IMR-90 (cell line): ENCODE results near the gene ITPK1. TPM values are rescaled to one million over a fixed set of nuclear protein-coding genes. Genes with fewer than 3 reads are reported as not detected.

Experiments
- ATAC-seq: fragments of 200-7000 bp; cut with Tn5 transposase; 2 replicates; pipeline ENCODE4 v1.9.1; 2020; ENCODE audit warnings: low read depth, mild to moderate bottlenecking, moderate library complexity
- BruUV-seq: library from RNA; stranded (reverse); fragments of 400-500 nt; replicated peaks from 2 replicates; lab custom pipeline; 2021; lab: Mats Ljungman, UMichigan
- CTCF ChIA-PET: fragments of 300-600 bp; formaldehyde crosslinking; extraction: SDS; loops from one replicate; lab custom pipeline; 2021; ENCODE audit warnings: antibody characterized with exemption; lab: Yijun Ruan, JAX
- POLR2A ChIA-PET: fragments of 300-600 bp; sonication (Branson Sonifier 250); formaldehyde crosslinking; loops from one replicate; lab custom pipeline; 2022; ENCODE audit warnings: antibody characterized with exemption; ENCODE audit not compliant: unreplicated experiment; lab: Charles Lee
- DNase-seq: peaks from one replicate; pipeline ENCODE4 v3.0.0; 2013
- H2AFZ ChIP-seq: replicated peaks from 2 replicates; pipeline ENCODE3; 2013; ENCODE audit warnings: low read length, mild to moderate bottlenecking; ENCODE audit not compliant: poor library complexity
- H2AK5ac ChIP-seq: 2 replicates; pipeline ENCODE4 v1.6.1; 2013; ENCODE audit warnings: low read depth, low read length, inconsistent platforms
- H2AK9ac ChIP-seq: replicated peaks from 2 replicates; pipeline ENCODE3; 2013; ENCODE audit warnings: mild to moderate bottlenecking, low read depth, low read length, moderate library complexity; ENCODE audit not compliant: poor library complexity
- H2BK120ac ChIP-seq: 2 replicates; pipeline ENCODE4 v1.6.1; 2013; ENCODE audit warnings: low read depth, low read length, inconsistent platforms
- H2BK15ac ChIP-seq: 3 replicates; pipeline ENCODE4 v1.6.1; 2013; ENCODE audit warnings: low read depth, low read length, inconsistent platforms
- H2BK20ac ChIP-seq: 2 replicates; pipeline ENCODE4 v1.6.1; 2013; ENCODE audit warnings: low read depth, mild to moderate bottlenecking, inconsistent platforms, low read length, moderate library complexity
- H2BK5ac ChIP-seq: 2 replicates; pipeline ENCODE4 v1.6.1; 2013; ENCODE audit warnings: mild to moderate bottlenecking, low read depth, low read length, inconsistent platforms; ENCODE audit not compliant: poor library complexity, severe bottlenecking
- H3K14ac ChIP-seq: replicated peaks from 2 replicates; pipeline ENCODE4 v1.6.1; 2013; ENCODE audit warnings: low read depth, low read length, inconsistent platforms
- H3K18ac ChIP-seq: 2 replicates; pipeline ENCODE4 v1.6.1; 2013; ENCODE audit warnings: low read depth, low read length, control low read depth
- H3K23ac ChIP-seq: 2 replicates; pipeline ENCODE4 v1.6.1; 2013; ENCODE audit warnings: low read depth, low read length, inconsistent platforms
- H3K27ac ChIP-seq: 2 replicates; pipeline ENCODE4 v1.5.1; 2013; ENCODE audit warnings: mild to moderate bottlenecking, control low read depth, low read length; ENCODE audit not compliant: insufficient read depth
- H3K27me3 ChIP-seq: 2 replicates; pipeline ENCODE4 v1.6.1; 2013; ENCODE audit warnings: low read length; ENCODE audit not compliant: control insufficient read depth, insufficient read depth
- H3K36me3 ChIP-seq: 2 replicates; pipeline ENCODE4 v1.6.1; 2013; ENCODE audit warnings: low read length, mixed read lengths; ENCODE audit not compliant: control insufficient read depth, insufficient read depth
- H3K4ac ChIP-seq: 2 replicates; pipeline ENCODE4 v1.6.1; 2013; ENCODE audit warnings: low read depth, low read length, inconsistent platforms
- H3K4me1 ChIP-seq: 2 replicates; pipeline ENCODE4 v1.6.1; 2013; ENCODE audit warnings: low read length, mixed read lengths; ENCODE audit not compliant: control insufficient read depth, insufficient read depth
- H3K4me2 ChIP-seq: 2 replicates; pipeline ENCODE4 v1.6.1; 2013; ENCODE audit warnings: low read depth, mild to moderate bottlenecking, control low read depth, low read length, moderate library complexity
- H3K4me3 ChIP-seq: 2 replicates; pipeline ENCODE4 v1.5.1; 2013; ENCODE audit warnings: low read depth, mild to moderate bottlenecking, control low read depth, low read length, moderate library complexity; ENCODE audit not compliant: insufficient read depth
- H3K56ac ChIP-seq: 2 replicates; pipeline ENCODE4 v1.6.1; 2013; ENCODE audit warnings: low read length, inconsistent platforms; ENCODE audit not compliant: insufficient read depth; ENCODE audit errors: extremely low read depth
- H3K79me1 ChIP-seq, 2 experiments: 2 replicates each; pipeline ENCODE4 v1.6.1; 2013; ENCODE audit warnings: low read length in 2 of 2, inconsistent platforms in 1 of 2, low read depth in 1 of 2
- H3K9ac ChIP-seq: 2 replicates; pipeline ENCODE4 v1.6.1; 2013; ENCODE audit warnings: low read depth, low read length, control low read depth
- H3K9me1 ChIP-seq: 2 replicates; pipeline ENCODE4 v1.6.1; 2013; ENCODE audit warnings: low read length, inconsistent platforms; ENCODE audit not compliant: insufficient read depth
- H3K9me3 ChIP-seq: 2 replicates; pipeline ENCODE4 v1.6.1; 2013; ENCODE audit warnings: low read length; ENCODE audit not compliant: control insufficient read depth, insufficient read depth
- H4K20me1 ChIP-seq: 2 replicates; pipeline ENCODE4 v1.6.1; 2013; ENCODE audit warnings: low read length, inconsistent platforms; ENCODE audit not compliant: insufficient read depth
- H4K5ac ChIP-seq: 2 replicates; pipeline ENCODE4 v1.6.1; 2013; ENCODE audit warnings: mild to moderate bottlenecking, low read depth, low read length, control low read depth
- H4K8ac ChIP-seq, 2 experiments: 2 replicates each; pipeline ENCODE4 v1.6.1; 2013; ENCODE audit warnings: low read depth in 2 of 2, low read length in 2 of 2, control low read depth in 1 of 2, inconsistent platforms in 1 of 2
- H4K91ac ChIP-seq: 2 replicates; pipeline ENCODE4 v1.6.1; 2013; ENCODE audit warnings: low read depth, low read length, inconsistent platforms; ENCODE audit not compliant: insufficient read depth
- BHLHE40 ChIP-seq: fragments of 150-350 bp; IDR thresholded peaks from 2 replicates; pipeline ENCODE4 v1.6.1; 2016; ENCODE audit warnings: mild to moderate bottlenecking, low read depth, low read length
- CEBPB ChIP-seq: IDR thresholded peaks from 2 replicates; pipeline ENCODE4 v1.6.1; 2012; ENCODE audit warnings: low read depth, low read length, improper control_type of control experiment
- CHD1 ChIP-seq: IDR thresholded peaks from 2 replicates; pipeline ENCODE4 v1.6.1; 2012; ENCODE audit warnings: low read depth, low read length, improper control_type of control experiment
- CTCF ChIP-seq: conservative IDR thresholded peaks from 2 replicates; pipeline ENCODE4 v1.5.1; 2012; ENCODE audit warnings: mild to moderate bottlenecking, low read depth, low read length, improper control_type of control experiment
- ELK1 ChIP-seq: fragments of 150-350 bp; IDR thresholded peaks from 2 replicates; pipeline ENCODE4 v1.6.1; 2016; ENCODE audit warnings: low read depth, mild to moderate bottlenecking, low read length, moderate library complexity, borderline replicate concordance
- MAZ ChIP-seq: IDR thresholded peaks from 2 replicates; pipeline ENCODE4 v1.6.1; 2012; ENCODE audit warnings: low read depth, mild to moderate bottlenecking, low read length, improper control_type of control experiment, moderate library complexity, borderline replicate concordance
- MXI1 ChIP-seq: IDR thresholded peaks from 2 replicates; pipeline ENCODE4 v1.6.1; 2012; ENCODE audit warnings: low read depth, mild to moderate bottlenecking, low read length, moderate library complexity, borderline replicate concordance
- POLR2A ChIP-seq: IDR thresholded peaks from 2 replicates; pipeline ENCODE4 v1.6.1; 2012; ENCODE audit warnings: mild to moderate bottlenecking, low read depth, low read length
- RAD21 ChIP-seq: IDR thresholded peaks from 2 replicates; pipeline ENCODE4 v1.6.1; 2012; ENCODE audit warnings: low read length, improper control_type of control experiment
- USF2 ChIP-seq: fragments of 150-350 bp; IDR thresholded peaks from 2 replicates; pipeline ENCODE4 v1.6.1; 2017; ENCODE audit warnings: mild to moderate bottlenecking, antibody characterized with exemption, low read length, low read depth
- WGBS, 2 experiments: methylation state at CpG; one replicate each; pipeline versions ENCODE4 v1.1.5 to v1.1.7; 2013; ENCODE audit warnings: missing lambda C conversion rate in 2 of 2; ENCODE audit not compliant: insufficient read length in 1 of 2; ENCODE audit errors: extremely low coverage in 2 of 2; 5-methylcytosine and 5-hydroxymethylcytosine counted together
- dilution Hi-C: fragments of 300-500 bp; cut with HindIII; formaldehyde crosslinking; loops from one replicate; pipeline ENCODE4 v1.14.3; 2018; ENCODE audit warnings: low sequenced_read_pairs; ENCODE audit not compliant: unreplicated experiment
- in situ Hi-C: fragments of 300-500 bp; cut with MboI; formaldehyde crosslinking; loops from 3 replicates; pipeline ENCODE4 v1.14.3; 2019; ENCODE audit warnings: low sequenced_read_pairs, inconsistent platforms, mixed read lengths
- intact Hi-C: fragments of 100-400 bp; cut with micrococcal nuclease; formaldehyde crosslinking; loops from 2 replicates; pipeline ENCODE4 v1.10.0; 2022
- polyA plus RNA-seq, 3 experiments: library from polyadenylated mRNA; depleted of rRNA; stranded (reverse); fragments of >200 nt; gene quantifications; 2 replicates each; pipeline ENCODE4 v1.2.3, GENCODE V29; 2012; ENCODE audit warnings: low replicate concordance in 1 of 3
- total RNA-seq: library from RNA; depleted of rRNA; stranded (reverse); fragments of >200 nt; gene quantifications from 2 replicates; pipeline ENCODE4 v1.2.3, GENCODE V29; 2012

Gene ITPK1
- total and polyA plus RNA-seq, 2 of the 4 experiments (the other 2 are of a cell fraction), result 21.7 to 26.9 TPM

GRCh38 chr14:93104961-93105360 is 10.8 kb downstream of the ITPK1 start:
- H2AK9ac ChIP-seq, result no peak overlapping the region
- H2BK20ac ChIP-seq, result no peak overlapping the region
- H3K36me3 ChIP-seq, result no peaks in the 10 kb centered on the region
- H3K79me1 ChIP-seq, result peaks cover 2 to 11% of the 10 kb centered on the region in 2 experiments; a peak in 2 of 4 replicates
- H3K9ac ChIP-seq, result no peak overlapping the region
- no peaks in the 10 kb centered on the region for H3K9me3 ChIP-seq
- 0 out of 2 replicates have a peak overlapping the region, but pooled peaks have one; percentile 32 for H4K91ac ChIP-seq
- no peak overlapping the region for H4K5ac ChIP-seq
- H2BK120ac ChIP-seq, result peak overlapping the region; percentile 27; the same call in 1 of the 2 replicates
- no peak overlapping the region for H3K56ac ChIP-seq
- no peak overlapping the region for H2BK15ac ChIP-seq
- no peak overlapping the region for H3K18ac ChIP-seq
- peaks cover 4% of the 10 kb centered on the region for H3K4me1 ChIP-seq
- CTCF ChIA-PET, result interaction anchor here (2.3 kb wide), 1 partner anchor 9 kb away, joined by 10 read pairs; no protein-coding TSS in a partner anchor
- WGBS, 2 experiments, result 70% methylated on average over 2 of the region's 6 CpGs; no CpG with 5 or more reads in 1 of the 2 experiments
- peak; percentile 30 for ATAC-seq
- POLR2A ChIA-PET, result no interaction called here
- no peak overlapping the region for H3K23ac ChIP-seq
- no peaks in the 10 kb centered on the region; the same call in 1 of the 2 replicates for H3K9me1 ChIP-seq
- intact Hi-C loops, result no loop called here
- BruUV-seq, result no TSS peak
- peak overlapping the region in 1 of 2 experiments; percentile 19; a peak in 1 of 4 replicates for H4K8ac ChIP-seq
- H3K4ac ChIP-seq, result 0 out of 2 replicates have a peak overlapping the region, but pooled peaks have one; percentile 29
- H2AK5ac ChIP-seq, result no peak overlapping the region
- no peak overlapping the region for H3K4me3 ChIP-seq
- dilution Hi-C loops, result no loop called here
- no peak for TF ChIP-seq RAD21
- TF ChIP-seq USF2, result no peak
- no peak for TF ChIP-seq ELK1
- no peak for TF ChIP-seq CTCF
- no peak for TF ChIP-seq CHD1
- TF ChIP-seq BHLHE40, result no peak
- TF ChIP-seq MAZ, result no peak
- no peak for TF ChIP-seq CEBPB
- TF ChIP-seq MXI1, result no peak
- no peak for TF ChIP-seq POLR2A
- in situ Hi-C loops, result no loop called here
- no peak for DNase-seq
- H4K20me1 ChIP-seq, result peaks cover 13% of the 10 kb centered on the region
- no peaks in the 10 kb centered on the region for H3K27me3 ChIP-seq
- no peak overlapping the region for H3K4me2 ChIP-seq
- H2BK5ac ChIP-seq, result no peak overlapping the region
- no peak overlapping the region for H3K27ac ChIP-seq
- H3K14ac ChIP-seq, result no peak overlapping the region
- peak overlapping the region; percentile 61 for H2AFZ ChIP-seq
